ENCODE data around the gene CD2AP.
"Not testable (repeated sequence)": the region's sequence is repeated elsewhere in the genome, so short reads cannot be mapped to it uniquely, and the experiment has no call there.

Gene CD2AP

DNA sequence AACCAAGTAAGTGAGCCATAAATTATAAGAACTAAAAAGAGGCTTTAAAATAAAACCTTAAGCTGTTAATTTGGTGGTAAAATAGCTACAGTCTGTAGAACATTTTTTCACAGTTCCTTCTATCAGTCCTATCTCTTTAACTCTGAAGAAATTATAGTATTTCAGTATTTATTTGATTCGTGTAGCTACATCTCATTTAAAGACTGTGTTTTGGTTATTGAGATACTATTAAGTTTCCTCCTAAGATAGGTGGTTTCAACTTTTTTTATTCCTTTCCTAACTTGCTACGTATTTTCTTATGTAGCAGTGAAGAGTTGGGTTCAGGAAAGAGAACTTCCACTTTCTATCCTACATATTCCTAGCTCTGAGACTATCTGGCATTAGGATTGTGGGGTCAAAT is 97.2 kb downstream of the CD2AP start:
- no peak for DNase-seq

DNA sequence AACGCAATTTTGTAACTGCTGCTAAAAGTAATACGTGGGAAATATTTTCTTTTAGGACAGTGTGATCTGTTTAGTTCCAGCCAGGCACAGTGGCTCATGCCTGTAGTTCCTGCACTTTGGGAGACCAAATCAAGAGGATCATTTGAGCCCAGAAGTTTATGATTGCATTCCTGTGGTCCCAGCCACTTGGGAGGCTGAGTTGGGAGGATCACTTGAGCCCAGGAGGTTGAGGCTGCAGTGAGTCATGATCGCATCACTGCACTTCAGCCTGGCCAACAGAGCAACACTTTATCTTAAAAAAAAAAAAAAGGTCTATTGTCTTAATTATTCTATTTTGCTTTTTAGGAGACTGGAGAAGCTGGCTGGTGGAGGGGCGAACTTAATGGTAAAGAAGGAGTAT is 101.5 kb downstream of the CD2AP start:
- no peak for DNase-seq

- no peak for DNase-seq
Observed at GRCh38 chr6:47581591-47581990, 104.0 kb downstream of the CD2AP start.

DNA sequence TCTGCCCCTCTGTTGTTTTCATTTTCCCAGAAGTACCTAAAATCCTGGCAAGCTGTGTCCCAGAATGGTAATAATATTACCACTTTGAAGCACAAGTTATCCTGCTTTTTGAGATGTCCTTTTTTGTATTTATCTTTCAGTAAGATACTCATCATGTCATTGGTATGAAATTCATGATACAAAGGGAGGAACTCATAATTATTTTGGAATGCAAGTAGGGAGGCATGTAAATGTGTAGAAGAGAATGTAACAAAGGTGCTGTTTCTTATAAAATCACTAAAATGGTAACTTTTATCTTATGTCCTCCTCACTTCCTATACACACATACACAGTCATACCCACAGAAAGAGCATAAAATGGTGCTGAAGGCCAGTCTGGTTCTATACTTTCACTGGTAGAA is 109.9 kb downstream of the CD2AP start:
- DNase-seq, result no peak

- DNase-seq, result no peak
Observed at GRCh38 chr6:47592131-47592840, 114.7 kb downstream of the CD2AP start.

GRCh38 chr6:47593979-47594378 is 116.4 kb downstream of the CD2AP start:
- DNase-seq, result no peak

- no peak for DNase-seq
Observed at GRCh38 chr6:47595785-47596184, 118.2 kb downstream of the CD2AP start.

GRCh38 chr6:47598367-47598766 is 120.8 kb downstream of the CD2AP start:
- no peak for DNase-seq

GRCh38 chr6:47599512-47599911 is 121.9 kb downstream of the CD2AP start:
- no peak for DNase-seq

- no peak for DNase-seq
Observed at GRCh38 chr6:47603227-47603626, 125.6 kb downstream of the CD2AP start.

DNA sequence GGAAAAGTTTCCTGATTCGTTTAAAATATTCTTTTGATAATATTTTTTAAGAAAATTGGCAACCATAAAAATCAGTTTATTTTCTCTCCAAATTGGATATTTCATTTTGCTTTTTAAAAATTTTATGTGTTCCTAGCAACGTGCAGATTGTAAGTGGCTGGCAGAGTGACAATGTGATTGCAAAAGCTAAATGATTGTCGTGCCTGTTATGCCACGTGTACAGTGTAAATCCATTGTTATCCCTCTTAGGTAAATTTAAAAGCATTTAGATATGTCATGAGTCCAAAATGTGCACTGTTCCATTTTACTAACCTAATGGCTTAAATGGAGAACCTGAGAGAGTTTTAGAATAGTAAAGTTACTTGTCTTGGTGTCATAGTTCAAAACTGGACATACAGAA is 126.4 kb downstream of the CD2AP start:
- no peak for DNase-seq

- DNase-seq, result no peak
Observed at GRCh38 chr6:47621838-47622449, 144.4 kb downstream of the CD2AP start.

DNA sequence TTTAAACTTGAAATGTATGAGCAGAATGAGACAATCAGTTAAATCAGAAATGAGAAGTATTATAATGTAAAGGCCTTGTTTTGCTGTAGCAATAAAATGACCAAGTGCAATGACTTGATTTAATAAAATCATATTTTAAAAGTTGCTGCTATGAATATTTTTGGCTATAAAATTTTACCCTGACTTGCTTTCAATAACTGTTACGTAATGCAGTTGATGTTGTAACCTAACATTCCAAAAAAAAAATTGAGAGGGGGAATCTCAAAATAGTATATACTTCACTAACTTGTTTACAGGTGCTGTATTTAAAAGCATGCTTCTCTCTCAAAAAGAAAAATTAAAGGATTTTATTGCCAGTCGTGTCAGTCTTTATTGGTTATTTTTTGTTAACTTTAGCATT is 149.2 kb downstream of the CD2AP start:
- DNase-seq, result no peak

GRCh38 chr6:47628448-47629272 is 151.1 kb downstream of the CD2AP start:
- DNase-seq, result no peak

DNA sequence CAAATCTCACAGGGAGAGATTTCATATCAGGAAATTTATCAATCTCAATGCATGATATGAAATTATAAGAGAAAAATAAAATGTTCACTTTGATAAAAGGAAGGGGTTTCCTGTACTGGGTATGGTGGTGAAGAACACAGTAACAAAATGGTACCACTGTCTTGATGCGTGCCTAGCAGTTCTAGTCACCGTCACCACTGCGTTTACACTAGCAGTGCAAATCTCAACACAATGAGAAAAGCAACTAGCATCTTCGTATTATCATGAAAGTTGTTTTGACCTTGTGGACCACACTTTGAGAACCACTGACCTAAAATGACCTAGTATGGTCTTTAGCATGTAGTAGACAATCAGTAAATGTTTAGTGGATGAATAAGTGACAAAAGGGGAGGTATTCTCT is 152.4 kb downstream of the CD2AP start:
- no peak for DNase-seq

DNA sequence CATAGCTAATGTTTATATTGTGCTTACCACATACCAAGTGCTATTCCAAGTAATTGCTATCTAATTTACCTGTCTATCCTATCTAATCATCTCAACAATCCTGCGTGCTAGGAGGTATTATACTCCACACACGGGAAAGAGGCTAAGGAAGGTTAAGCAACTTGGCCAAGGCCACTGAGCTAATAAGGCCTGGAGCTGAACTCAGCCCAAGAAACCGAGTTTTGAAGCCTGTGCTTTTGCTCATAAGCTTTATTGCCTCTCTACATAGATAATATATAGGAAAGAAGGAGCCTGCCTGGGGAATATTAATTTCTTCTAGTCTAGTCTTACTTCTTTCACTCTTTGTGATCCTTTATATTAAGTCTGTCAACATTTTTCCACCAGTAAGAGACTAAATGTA is 153.0 kb downstream of the CD2AP start:
- no peak for DNase-seq

- no peak for DNase-seq
Observed at GRCh38 chr6:47631269-47631772, 153.7 kb downstream of the CD2AP start.

DNA sequence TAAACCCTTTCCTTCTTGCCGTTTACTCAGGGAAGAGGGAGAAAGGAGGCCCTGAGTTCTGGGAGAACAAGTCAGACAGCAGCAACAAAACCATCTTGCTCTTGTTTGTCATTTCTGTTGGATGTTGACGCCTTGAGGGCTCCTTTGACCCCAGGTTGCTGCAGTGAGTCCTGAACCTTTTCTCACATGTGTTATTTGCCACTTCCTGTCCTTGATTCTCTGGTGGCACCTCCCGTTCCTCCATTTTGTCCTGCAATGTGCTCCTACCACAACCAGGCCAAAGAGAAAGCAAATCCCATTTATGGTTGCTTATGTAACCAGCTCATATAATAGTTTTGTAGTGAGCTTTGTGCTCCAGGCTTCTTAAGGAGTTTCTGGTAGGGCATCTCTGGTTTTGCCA is 154.2 kb downstream of the CD2AP start:
- no peak for DNase-seq

GRCh38 chr6:47633141-47633540 is 155.6 kb downstream of the CD2AP start:
- no peak for DNase-seq

DNA sequence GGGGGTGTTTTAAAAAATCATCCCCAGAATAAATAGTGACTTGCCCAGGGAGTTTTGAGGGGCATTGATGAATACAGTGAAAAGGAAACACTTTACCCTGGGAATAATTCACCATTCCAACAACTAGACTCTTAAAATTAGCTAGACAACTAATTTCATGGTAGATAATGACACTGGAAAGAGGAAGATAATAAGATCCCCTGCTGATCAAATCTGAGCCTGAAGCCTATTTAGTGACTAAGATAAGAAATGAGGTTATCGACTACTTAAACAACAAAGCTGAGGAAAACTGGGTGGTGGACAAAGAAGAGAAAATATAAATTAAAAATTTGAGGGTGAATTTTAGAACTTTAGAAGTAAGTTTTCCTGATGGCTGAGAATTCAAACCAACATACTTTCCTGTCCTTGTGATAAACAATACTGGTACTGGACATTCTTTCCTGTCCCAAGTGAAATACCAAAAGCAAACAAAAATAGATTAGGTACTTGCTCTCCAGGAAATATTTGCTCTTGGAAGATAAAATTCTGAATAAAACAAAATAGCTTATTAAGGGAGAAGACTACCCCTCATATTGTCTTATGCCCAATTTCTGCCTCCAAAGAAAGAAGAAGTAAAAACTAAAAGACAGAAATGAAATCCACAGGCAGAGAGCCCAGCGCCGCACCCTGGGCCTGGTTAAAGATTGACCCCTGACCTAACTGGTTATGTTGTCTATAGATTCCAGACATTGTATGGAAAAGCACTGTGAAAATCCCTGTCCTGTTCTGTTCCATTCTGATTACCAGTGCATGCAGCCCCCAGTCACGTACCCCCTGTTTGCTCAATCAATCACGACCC is 156.8 kb downstream of the CD2AP start:
- no peak for DNase-seq

- DNase-seq, result no peak
Observed at GRCh38 chr6:47646689-47647088, 169.1 kb downstream of the CD2AP start.

DNA sequence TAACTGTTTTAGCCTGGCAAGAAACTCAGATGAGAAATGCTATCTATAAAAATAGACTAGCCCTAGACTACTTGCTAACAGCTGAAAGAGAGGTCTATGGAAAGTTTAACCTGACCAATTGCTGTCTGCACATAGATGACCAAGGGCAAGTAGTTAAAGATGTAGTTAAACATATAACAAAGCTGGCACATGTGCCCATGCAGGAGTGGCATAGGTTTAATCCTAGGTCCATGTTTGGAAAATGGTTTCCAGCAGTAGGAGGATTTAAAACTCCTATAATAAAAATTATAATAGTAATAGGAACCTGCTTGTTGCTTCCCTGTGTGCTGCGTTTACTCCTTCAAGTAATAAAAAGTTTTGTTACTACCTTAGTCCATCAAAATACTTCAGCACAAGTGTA is 169.6 kb downstream of the CD2AP start:
- DNase-seq, result no peak

DNA sequence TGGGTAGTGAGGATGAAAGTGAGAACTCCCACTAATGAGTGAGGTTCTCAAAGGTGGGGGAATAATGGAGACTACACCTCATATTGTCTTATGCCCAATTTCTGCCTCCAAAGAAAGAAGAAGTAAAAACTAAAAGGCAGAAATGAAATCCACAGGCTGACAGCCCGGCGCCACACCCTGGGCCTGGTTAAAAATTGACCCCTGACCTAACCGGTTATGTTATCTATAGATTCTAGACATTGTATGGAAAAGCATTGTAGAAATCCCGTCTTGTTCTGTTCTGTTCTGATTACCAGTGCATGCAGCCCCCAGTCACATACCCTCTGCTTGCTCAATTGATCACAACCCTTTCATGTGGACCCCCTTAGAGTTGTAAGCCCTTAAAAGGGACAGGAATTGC is 170.0 kb downstream of the CD2AP start:
- DNase-seq, result not testable (repeated sequence)

Measured in stimulated activated CD4-positive, alpha-beta T cell treated with anti-CD3 and anti-CD28 coated beads, Interleukin-2, amount 100 ng/mL, for 48 hours (primary cell).